Smooth muscle cell (in vitro differentiated cells): Measurements from ENCODE around the gene ONECUT1. TPM values are rescaled to one million over a fixed set of nuclear protein-coding genes. Genes with fewer than 3 reads are reported as not detected.

Experiments used
- DNase-seq: peaks from one replicate; lab custom pipeline; 2025; ENCODE audit not compliant: unreplicated experiment; lab: John Stamatoyannopoulos, UW
- H2AFZ ChIP-seq: fragments of 200-600 bp; sonication (generic); 2 replicates; pipeline ENCODE4 v1.6.0; 2016; ENCODE audit warnings: antibody characterized with exemption, low read depth, mild to moderate bottlenecking
- H3F3A ChIP-seq: fragments of 200-600 bp; sonication (generic); 2 replicates; pipeline ENCODE4 v1.6.0; 2017; ENCODE audit warnings: antibody characterized with exemption, low read depth
- H3K27ac ChIP-seq: fragments of 200-600 bp; sonication (generic); 2 replicates; pipeline ENCODE4 v1.5.1; 2016; ENCODE audit warnings: low read depth, mild to moderate bottlenecking
- H3K27me3 ChIP-seq: fragments of 200-600 bp; sonication (generic); 2 replicates; pipeline ENCODE4 v1.6.1; 2016; ENCODE audit warnings: low read depth, mild to moderate bottlenecking
- H3K36me3 ChIP-seq: fragments of 200-600 bp; sonication (generic); 2 replicates; pipeline ENCODE4 v1.5.1; 2016; ENCODE audit warnings: low read depth
- H3K4me1 ChIP-seq: fragments of 200-600 bp; sonication (generic); 2 replicates; pipeline ENCODE4 v1.5.1; 2016; ENCODE audit warnings: low read depth
- H3K4me2 ChIP-seq: fragments of 200-600 bp; sonication (generic); 2 replicates; pipeline ENCODE4 v1.6.0; 2016; ENCODE audit warnings: mild to moderate bottlenecking
- H3K4me3 ChIP-seq: fragments of 200-600 bp; sonication (generic); 2 replicates; pipeline ENCODE4 v1.5.1; 2016; ENCODE audit warnings: mild to moderate bottlenecking
- H3K79me2 ChIP-seq: fragments of 200-600 bp; sonication (generic); 2 replicates; pipeline ENCODE4 v1.6.0; 2016; ENCODE audit warnings: low read depth, mild to moderate bottlenecking
- H3K9ac ChIP-seq: fragments of 200-600 bp; sonication (generic); 2 replicates; pipeline ENCODE4 v1.6.0; 2016; ENCODE audit warnings: low read depth
- H3K9me3 ChIP-seq: fragments of 200-600 bp; sonication (generic); replicated peaks from 2 replicates; pipeline ENCODE4 v1.5.1; 2016; ENCODE audit warnings: low read depth
- H4K20me1 ChIP-seq: fragments of 200-600 bp; sonication (generic); 2 replicates; pipeline ENCODE4 v1.6.0; 2016; ENCODE audit warnings: low read depth
- WGBS: methylation state at CpG from one replicate; pipeline ENCODE4 v1.1.7; 2016; ENCODE audit warnings: low lambda C conversion rate; 5-methylcytosine and 5-hydroxymethylcytosine counted together
- polyA plus RNA-seq: library from polyadenylated mRNA; unstranded; fragments of >200 nt; fragmentation: Nextera tagmentation; extraction: Ambion mirVana; gene quantifications from 2 replicates; pipeline ENCODE4 v1.2.1, GENCODE V29; 2016
- total RNA-seq: library from RNA; depleted of rRNA; stranded (reverse); fragments of >200 nt; gene quantifications from 2 replicates; pipeline ENCODE4 v1.2.3, GENCODE V29; 2014
- TF ChIP-seq, protein P1 (sequence below): fragments of 200-600 bp; sonication (generic); IDR thresholded peaks from 2 replicates; pipeline ENCODE4 v1.5.1; 2017; ENCODE audit warnings: borderline replicate concordance, mild to moderate bottlenecking, antibody characterized with exemption; ENCODE audit not compliant: insufficient read depth, poor library complexity, severe bottlenecking

ONECUT1 gene
- total and polyA plus RNA-seq, 2 experiments from 2014 or later = 0.61 to 0.99 TPM

DNA sequence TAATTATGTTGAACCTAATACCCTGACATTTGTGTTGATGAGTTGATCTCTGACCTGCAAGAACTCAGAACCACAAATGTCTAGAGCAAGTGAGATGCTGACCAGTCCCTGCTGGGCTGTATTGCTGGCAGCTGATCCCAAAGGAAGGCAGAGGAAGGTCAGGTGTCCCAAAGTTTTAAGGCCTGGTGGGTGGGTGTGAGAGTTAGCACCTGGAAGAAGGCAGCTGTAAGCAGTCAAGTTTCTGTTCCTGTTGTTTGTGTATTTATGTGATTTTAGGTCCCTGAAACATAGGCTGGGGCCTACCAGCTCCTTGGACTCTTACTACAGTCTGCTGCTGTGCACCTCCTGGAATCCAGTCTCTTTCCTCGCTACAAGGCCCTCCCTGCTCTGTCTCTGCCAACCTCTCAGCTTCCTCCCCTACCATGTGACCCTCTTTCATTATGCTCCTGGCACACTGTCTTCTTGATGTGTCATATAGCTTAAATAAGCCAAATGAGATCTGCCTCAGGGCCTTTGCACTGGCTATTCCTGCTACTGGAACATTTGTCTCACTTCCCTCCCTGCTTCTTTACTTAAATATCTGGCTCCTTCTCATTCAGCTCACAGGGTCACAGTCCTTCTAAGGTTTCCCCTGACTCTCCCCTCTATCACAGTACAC is 80.0 kb downstream of the ONECUT1 start:
- no peak overlapping the region for H3K4me3 ChIP-seq
- H3K4me1 ChIP-seq = no peaks in the 10 kb centered on the region
- H3K4me2 ChIP-seq = no peak overlapping the region
- H3K27ac ChIP-seq = no peak overlapping the region
- H3K27me3 ChIP-seq = peaks cover 6% of the 10 kb centered on the region
- 94% methylated on average over 1 of the region's 1 CpG for WGBS
- H3K9me3 ChIP-seq = no peaks in the 10 kb centered on the region
- H3K9ac ChIP-seq = no peak overlapping the region
- TF ChIP-seq, protein P1, sequence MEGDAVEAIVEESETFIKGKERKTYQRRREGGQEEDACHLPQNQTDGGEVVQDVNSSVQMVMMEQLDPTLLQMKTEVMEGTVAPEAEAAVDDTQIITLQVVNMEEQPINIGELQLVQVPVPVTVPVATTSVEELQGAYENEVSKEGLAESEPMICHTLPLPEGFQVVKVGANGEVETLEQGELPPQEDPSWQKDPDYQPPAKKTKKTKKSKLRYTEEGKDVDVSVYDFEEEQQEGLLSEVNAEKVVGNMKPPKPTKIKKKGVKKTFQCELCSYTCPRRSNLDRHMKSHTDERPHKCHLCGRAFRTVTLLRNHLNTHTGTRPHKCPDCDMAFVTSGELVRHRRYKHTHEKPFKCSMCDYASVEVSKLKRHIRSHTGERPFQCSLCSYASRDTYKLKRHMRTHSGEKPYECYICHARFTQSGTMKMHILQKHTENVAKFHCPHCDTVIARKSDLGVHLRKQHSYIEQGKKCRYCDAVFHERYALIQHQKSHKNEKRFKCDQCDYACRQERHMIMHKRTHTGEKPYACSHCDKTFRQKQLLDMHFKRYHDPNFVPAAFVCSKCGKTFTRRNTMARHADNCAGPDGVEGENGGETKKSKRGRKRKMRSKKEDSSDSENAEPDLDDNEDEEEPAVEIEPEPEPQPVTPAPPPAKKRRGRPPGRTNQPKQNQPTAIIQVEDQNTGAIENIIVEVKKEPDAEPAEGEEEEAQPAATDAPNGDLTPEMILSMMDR = no peak
- H3F3A ChIP-seq = no peaks in the 10 kb centered on the region
- no peaks in the 10 kb centered on the region for H4K20me1 ChIP-seq
- no peaks in the 10 kb centered on the region for H3K36me3 ChIP-seq
- no peak for DNase-seq
- no peak overlapping the region for H2AFZ ChIP-seq
- H3K79me2 ChIP-seq = no peaks in the 10 kb centered on the region

GRCh38 chr15:52709187-52709981 is 80.8 kb downstream of the ONECUT1 start:
- no peaks in the 10 kb centered on the region for H3K79me2 ChIP-seq
- H3K27me3 ChIP-seq = peaks cover 6% of the 10 kb centered on the region
- no peaks in the 10 kb centered on the region for H3K4me1 ChIP-seq
- no peaks in the 10 kb centered on the region for H4K20me1 ChIP-seq
- H3K4me3 ChIP-seq = peak overlapping the region; percentile 41
- H3K36me3 ChIP-seq = no peaks in the 10 kb centered on the region
- DNase-seq = no peak
- WGBS = 39% methylated on average over 10 of the region's 10 CpGs
- H3K27ac ChIP-seq = no peak overlapping the region
- TF ChIP-seq, protein P1 = no peak
- no peaks in the 10 kb centered on the region for H3K9me3 ChIP-seq
- H3K4me2 ChIP-seq = no peak overlapping the region
- peak overlapping the region; percentile 42 for H2AFZ ChIP-seq
- H3K9ac ChIP-seq = no peak overlapping the region
- no peaks in the 10 kb centered on the region for H3F3A ChIP-seq

Other genes with a start within 250 kb of the ONECUT1 start
- 138 and 185 TPM in 2 replicates for gene ARPP19, start 221.3 kb downstream of the ONECUT1 start, total RNA-seq
- 58.4 and 60.1 TPM in 2 replicates for gene ARPP19, start 221.3 kb downstream of the ONECUT1 start, polyA plus RNA-seq
- 45.0 and 45.1 TPM in 2 replicates for gene ATOSA, start 110.9 kb downstream of the ONECUT1 start, total RNA-seq
- 10.3 and 12.3 TPM in 2 replicates for gene ATOSA, start 110.9 kb downstream of the ONECUT1 start, polyA plus RNA-seq